HEK293 (cell line): Measurements from ENCODE around the gene CKLF.

Source experiments
- CTCF ChIA-PET: fragments of 350-600 bp; formaldehyde crosslinking; extraction: SDS; loops from one replicate; lab custom pipeline; 2021; ENCODE audit warnings: antibody characterized with exemption; lab: Yijun Ruan, JAX
- POLR2A ChIA-PET: fragments of 300-600 bp; formaldehyde crosslinking; extraction: SDS; loops from one replicate; lab custom pipeline; 2020; ENCODE audit warnings: antibody characterized with exemption, inconsistent platforms; lab: Yijun Ruan, JAX
- H3K27ac ChIP-seq: fragments of 200-500 bp; sonication (Bioruptor generic); 2 replicates; pipeline ENCODE4 v1.5.1; 2014; ENCODE audit warnings: low read depth, low read length, control low read depth, inconsistent platforms; ENCODE audit errors: extremely low read depth
- H3K36me3 ChIP-seq, 2 experiments: fragments of 200-500 bp in 1 of 2; sonication (Bioruptor generic) in 1 of 2; 1 replicate in 1 of 2; 2 replicates in 1 of 2; pipeline ENCODE4 v1.5.1; 2014 to 2017; ENCODE audit warnings: inconsistent platforms in 2 of 2, low read length in 2 of 2; ENCODE audit not compliant: control insufficient read depth in 2 of 2, insufficient read depth in 1 of 2
- H3K4me1 ChIP-seq: fragments of 200-500 bp; sonication (Bioruptor generic); 2 replicates; pipeline ENCODE4 v1.5.1; 2014; ENCODE audit warnings: mild to moderate bottlenecking, low read length, inconsistent platforms; ENCODE audit not compliant: control insufficient read depth, insufficient read depth
- H3K4me3 ChIP-seq: 2 replicates; pipeline ENCODE4 v1.5.1; 2011; ENCODE audit warnings: low read depth, mild to moderate bottlenecking, control low read depth, low read length, moderate library complexity
- H3K9me3 ChIP-seq: fragments of 200-500 bp; sonication (Bioruptor generic); 2 replicates; pipeline ENCODE4 v1.5.1; 2014; ENCODE audit warnings: low read depth, low read length, inconsistent platforms; ENCODE audit not compliant: control insufficient read depth, insufficient read depth
- KLF16 ChIP-seq: fragments of 450-650 bp; formaldehyde crosslinking; IDR thresholded peaks from 2 replicates; pipeline ENCODE4 v1.5.1; 2017; ENCODE audit warnings: missing biosample characterization, missing genetic modification characterization
- KLF17 ChIP-seq: fragments of 450-650 bp; formaldehyde crosslinking; IDR thresholded peaks from 2 replicates; pipeline ENCODE4 v1.5.1; 2016; ENCODE audit warnings: missing biosample characterization, missing genetic modification characterization
- KLF8 ChIP-seq: fragments of 450-650 bp; formaldehyde crosslinking; IDR thresholded peaks from 2 replicates; pipeline ENCODE4 v1.5.1; 2016; ENCODE audit warnings: missing biosample characterization, missing genetic modification characterization
- OSR2 ChIP-seq: fragments of 450-650 bp; formaldehyde crosslinking; IDR thresholded peaks from 2 replicates; pipeline ENCODE4 v1.5.1; 2016; ENCODE audit warnings: missing biosample characterization, missing genetic modification characterization
- PRDM1 ChIP-seq: fragments of 450-650 bp; formaldehyde crosslinking; IDR thresholded peaks from 2 replicates; pipeline ENCODE4; 2016; ENCODE audit warnings: missing biosample characterization, missing genetic modification characterization
- SETDB1 ChIP-seq: IDR thresholded peaks from one replicate; pipeline ENCODE4 v1.6.1; 2017; ENCODE audit warnings: mild to moderate bottlenecking, low read length, moderate library complexity, mixed read lengths; ENCODE audit not compliant: insufficient read length
- TRIM28 ChIP-seq: IDR thresholded peaks from 2 replicates; pipeline ENCODE4 v1.6.1; 2011; ENCODE audit warnings: low read length, control low read depth, borderline replicate concordance
- WT1 ChIP-seq: fragments of 450-650 bp; formaldehyde crosslinking; IDR thresholded peaks from 2 replicates; pipeline ENCODE4 v1.5.1; 2016; ENCODE audit warnings: missing biosample characterization, missing genetic modification characterization
- YY2 ChIP-seq: fragments of 450-650 bp; formaldehyde crosslinking; IDR thresholded peaks from 2 replicates; pipeline ENCODE4 v1.5.1; 2016; ENCODE audit warnings: missing biosample characterization, missing genetic modification characterization
- ZNF19 ChIP-seq: fragments of 450-650 bp; formaldehyde crosslinking; IDR thresholded peaks from 2 replicates; pipeline ENCODE4; 2016; ENCODE audit warnings: missing biosample characterization, missing genetic modification characterization, low read depth
- ZNF211 ChIP-seq: fragments of 450-650 bp; formaldehyde crosslinking; IDR thresholded peaks from 2 replicates; pipeline ENCODE4 v1.5.1; 2016; ENCODE audit warnings: low read depth, missing biosample characterization, missing genetic modification characterization
- ZNF24 ChIP-seq: fragments of 450-650 bp; formaldehyde crosslinking; IDR thresholded peaks from 2 replicates; pipeline ENCODE4 v1.5.1; 2016; ENCODE audit warnings: missing biosample characterization, missing genetic modification characterization
- ZNF335 ChIP-seq: fragments of 450-650 bp; formaldehyde crosslinking; conservative IDR thresholded peaks from 2 replicates; pipeline ENCODE4 v1.5.1; 2016; ENCODE audit warnings: missing biosample characterization, missing genetic modification characterization
- ZNF354C ChIP-seq: fragments of 450-650 bp; formaldehyde crosslinking; IDR thresholded peaks from 2 replicates; pipeline ENCODE4 v1.5.1; 2016; ENCODE audit warnings: missing biosample characterization, missing genetic modification characterization, low read depth, borderline replicate concordance
- ZNF362 ChIP-seq: fragments of 450-650 bp; formaldehyde crosslinking; IDR thresholded peaks from 2 replicates; pipeline ENCODE4 v1.5.1; 2016; ENCODE audit warnings: missing biosample characterization, missing genetic modification characterization
- ZNF416 ChIP-seq: fragments of 450-650 bp; formaldehyde crosslinking; IDR thresholded peaks from 2 replicates; pipeline ENCODE4 v1.5.1; 2016; ENCODE audit warnings: missing biosample characterization, missing genetic modification characterization
- ZNF48 ChIP-seq: fragments of 450-650 bp; formaldehyde crosslinking; IDR thresholded peaks from 2 replicates; pipeline ENCODE4 v1.5.1; 2016; ENCODE audit warnings: missing biosample characterization, missing genetic modification characterization
- ZNF558 ChIP-seq: fragments of 450-650 bp; formaldehyde crosslinking; IDR thresholded peaks from 2 replicates; pipeline ENCODE4 v1.5.1; 2016; ENCODE audit warnings: missing biosample characterization, missing genetic modification characterization
- ZNF645 ChIP-seq: fragments of 450-650 bp; formaldehyde crosslinking; IDR thresholded peaks from 2 replicates; pipeline ENCODE4; 2016; ENCODE audit warnings: missing biosample characterization, missing genetic modification characterization
- ZNF660 ChIP-seq: fragments of 450-650 bp; IDR thresholded peaks from 2 replicates; pipeline ENCODE4 v1.5.1; 2018; ENCODE audit warnings: missing biosample characterization, mild to moderate bottlenecking, missing genetic modification characterization
- ZNF76 ChIP-seq: fragments of 450-650 bp; formaldehyde crosslinking; IDR thresholded peaks from 2 replicates; pipeline ENCODE4; 2016; ENCODE audit warnings: low read depth, missing biosample characterization, missing genetic modification characterization, borderline replicate concordance
- ZSCAN16 ChIP-seq: fragments of 450-650 bp; formaldehyde crosslinking; IDR thresholded peaks from 2 replicates; pipeline ENCODE4 v1.5.1; 2016; ENCODE audit warnings: missing biosample characterization, missing genetic modification characterization
- ZSCAN4 ChIP-seq: fragments of 450-650 bp; formaldehyde crosslinking; IDR thresholded peaks from 2 replicates; pipeline ENCODE4 v1.5.1; 2017; ENCODE audit warnings: missing biosample characterization, missing genetic modification characterization
- ZXDB ChIP-seq: fragments of 450-650 bp; formaldehyde crosslinking; IDR thresholded peaks from 2 replicates; pipeline ENCODE4 v1.5.1; 2016; ENCODE audit warnings: missing biosample characterization, missing genetic modification characterization
- TF ChIP-seq, protein P1 (sequence below): fragments of 450-650 bp; formaldehyde crosslinking; IDR thresholded peaks from 2 replicates; pipeline ENCODE4 v1.5.1; 2016; ENCODE audit warnings: missing biosample characterization, missing genetic modification characterization
- TF ChIP-seq, protein P2 (sequence below): fragments of 450-650 bp; formaldehyde crosslinking; IDR thresholded peaks from 2 replicates; pipeline ENCODE4 v1.5.1; 2016; ENCODE audit warnings: missing biosample characterization, missing genetic modification characterization
- TF ChIP-seq, protein P3 (sequence below): fragments of 450-650 bp; formaldehyde crosslinking; IDR thresholded peaks from 2 replicates; pipeline ENCODE4 v1.5.1; 2016; ENCODE audit warnings: missing biosample characterization, missing genetic modification characterization

Gene CKLF

GRCh38 chr16:66525396-66526180, 26.8 kb upstream of the CKLF start:
- no peak overlapping the region for H3K27ac ChIP-seq
- TF ChIP-seq ZNF558 (tag by site-specific recombination) (no peak), KLF16 (tag by site-specific recombination) (no peak), YY2 (tag by site-specific recombination) (no peak), KLF17 (tag by site-specific recombination) (no peak), ZNF362 (tag by site-specific recombination) (no peak), ZNF19 (no peak), ZSCAN16 (tag by site-specific recombination) (no peak), ZSCAN4 (tag by site-specific recombination) (no peak), ZNF48 (tag by site-specific recombination) (no peak), TRIM28 (no peak), ZNF416 (tag by site-specific recombination) (no peak), ZXDB (tag by site-specific recombination) (no peak)
- TF ChIP-seq, protein P1, sequence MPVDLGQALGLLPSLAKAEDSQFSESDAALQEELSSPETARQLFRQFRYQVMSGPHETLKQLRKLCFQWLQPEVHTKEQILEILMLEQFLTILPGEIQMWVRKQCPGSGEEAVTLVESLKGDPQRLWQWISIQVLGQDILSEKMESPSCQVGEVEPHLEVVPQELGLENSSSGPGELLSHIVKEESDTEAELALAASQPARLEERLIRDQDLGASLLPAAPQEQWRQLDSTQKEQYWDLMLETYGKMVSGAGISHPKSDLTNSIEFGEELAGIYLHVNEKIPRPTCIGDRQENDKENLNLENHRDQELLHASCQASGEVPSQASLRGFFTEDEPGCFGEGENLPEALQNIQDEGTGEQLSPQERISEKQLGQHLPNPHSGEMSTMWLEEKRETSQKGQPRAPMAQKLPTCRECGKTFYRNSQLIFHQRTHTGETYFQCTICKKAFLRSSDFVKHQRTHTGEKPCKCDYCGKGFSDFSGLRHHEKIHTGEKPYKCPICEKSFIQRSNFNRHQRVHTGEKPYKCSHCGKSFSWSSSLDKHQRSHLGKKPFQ (tag by site-specific recombination) = no peak
- no peak overlapping the region for H3K4me3 ChIP-seq
- no peaks in the 10 kb centered on the region for H3K9me3 ChIP-seq
- H3K4me1 ChIP-seq = peaks cover 4% of the 10 kb centered on the region; the same call in 1 of the 2 replicates
- ChIA-PET POLR2A (no interaction called here), CTCF (interaction anchor here (0.7 kb wide), 1 partner anchor 39 kb away, joined by 3 read pairs; no protein-coding TSS in a partner anchor)
- peaks cover 0 to 51% of the 10 kb centered on the region in 2 experiments; a peak in 2 of 3 replicates for H3K36me3 ChIP-seq

GRCh38 chr16:66528294-66528693, 24.1 kb upstream of the CKLF start:
- H3K4me1 ChIP-seq = no peaks in the 10 kb centered on the region
- H3K36me3 ChIP-seq = peaks cover 0 to 67% of the 10 kb centered on the region in 2 experiments; a peak in 2 of 3 replicates
- no peak overlapping the region for H3K27ac ChIP-seq
- ChIA-PET POLR2A (no interaction called here), CTCF (no interaction called here)
- H3K9me3 ChIP-seq = no peaks in the 10 kb centered on the region
- H3K4me3 ChIP-seq = no peak overlapping the region
- no peak for TF ChIP-seq ZNF660
- no peak for TF ChIP-seq ZNF335 (tag by site-specific recombination)
- TF ChIP-seq ZNF24 (tag by site-specific recombination) = no peak
- TF ChIP-seq KLF8 = no peak
- TF ChIP-seq ZNF645 (tag by site-specific recombination) = no peak
- TF ChIP-seq SETDB1 = no peak
- TF ChIP-seq, protein P2, sequence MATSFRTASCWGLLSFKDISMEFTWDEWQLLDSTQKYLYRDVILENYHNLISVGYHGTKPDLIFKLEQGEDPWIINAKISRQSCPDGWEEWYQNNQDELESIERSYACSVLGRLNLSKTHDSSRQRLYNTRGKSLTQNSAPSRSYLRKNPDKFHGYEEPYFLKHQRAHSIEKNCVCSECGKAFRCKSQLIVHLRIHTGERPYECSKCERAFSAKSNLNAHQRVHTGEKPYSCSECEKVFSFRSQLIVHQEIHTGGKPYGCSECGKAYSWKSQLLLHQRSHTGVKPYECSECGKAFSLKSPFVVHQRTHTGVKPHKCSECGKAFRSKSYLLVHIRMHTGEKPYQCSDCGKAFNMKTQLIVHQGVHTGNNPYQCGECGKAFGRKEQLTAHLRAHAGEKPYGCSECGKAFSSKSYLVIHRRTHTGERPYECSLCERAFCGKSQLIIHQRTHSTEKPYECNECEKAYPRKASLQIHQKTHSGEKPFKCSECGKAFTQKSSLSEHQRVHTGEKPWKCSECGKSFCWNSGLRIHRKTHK (tag by site-specific recombination) = no peak
- TF ChIP-seq PRDM1 (tag by site-specific recombination) = no peak
- TF ChIP-seq OSR2 (tag by site-specific recombination) = no peak
- TF ChIP-seq WT1 (tag by site-specific recombination) = no peak
- TF ChIP-seq, protein P3, sequence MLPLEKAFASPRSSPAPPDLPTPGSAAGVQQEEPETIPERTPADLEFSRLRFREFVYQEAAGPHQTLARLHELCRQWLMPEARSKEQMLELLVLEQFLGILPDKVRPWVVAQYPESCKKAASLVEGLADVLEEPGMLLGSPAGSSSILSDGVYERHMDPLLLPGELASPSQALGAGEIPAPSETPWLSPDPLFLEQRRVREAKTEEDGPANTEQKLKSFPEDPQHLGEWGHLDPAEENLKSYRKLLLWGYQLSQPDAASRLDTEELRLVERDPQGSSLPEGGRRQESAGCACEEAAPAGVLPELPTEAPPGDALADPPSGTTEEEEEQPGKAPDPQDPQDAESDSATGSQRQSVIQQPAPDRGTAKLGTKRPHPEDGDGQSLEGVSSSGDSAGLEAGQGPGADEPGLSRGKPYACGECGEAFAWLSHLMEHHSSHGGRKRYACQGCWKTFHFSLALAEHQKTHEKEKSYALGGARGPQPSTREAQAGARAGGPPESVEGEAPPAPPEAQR (tag by site-specific recombination) = no peak
- TF ChIP-seq ZNF354C (tag by site-specific recombination) = no peak
- TF ChIP-seq ZNF211 (tag by site-specific recombination) = no peak
- TF ChIP-seq ZNF76 (tag by site-specific recombination) = no peak
